Activated T-cell treated with anti-CD3 and anti-CD28 coated beads, Interleukin-2, amount 50 U/mL, for 24 hours (primary cell): Measurements from ENCODE around the gene FGGY.
"Not testable (repeated sequence)": the region's sequence is repeated elsewhere in the genome, so short reads cannot be mapped to it uniquely, and the experiment has no call there.

Experiments used
- DNase-seq: peaks from one replicate; pipeline ENCODE4 v3.0.0-alpha.2; 2020
- H3K27ac Mint-ChIP-seq: 2 replicates; pipeline ENCODE4 v1.8.0; 2020; ENCODE audit warnings: mild to moderate bottlenecking, mixed read lengths
- H3K27me3 Mint-ChIP-seq: 2 replicates; pipeline ENCODE4 v1.8.0; 2020; ENCODE audit warnings: mixed read lengths
- H3K36me3 Mint-ChIP-seq: 2 replicates; pipeline ENCODE4 v1.8.0; 2020; ENCODE audit warnings: low read depth, mixed read lengths
- H3K4me1 Mint-ChIP-seq: 2 replicates; pipeline ENCODE4 v1.8.0; 2020; ENCODE audit warnings: low read depth, mixed read lengths
- H3K4me3 Mint-ChIP-seq: 2 replicates; pipeline ENCODE4 v1.8.0; 2020; ENCODE audit warnings: mild to moderate bottlenecking, moderate library complexity, mixed read lengths
- H3K9me3 Mint-ChIP-seq: 2 replicates; pipeline ENCODE4 v1.8.0; 2020; ENCODE audit warnings: mixed read lengths

Gene FGGY

GRCh38 chr1:59698386-59698785 is 401.5 kb downstream of the FGGY start:
- no peak overlapping the region for H3K4me3 Mint-ChIP-seq
- no peaks in the 10 kb centered on the region for H3K36me3 Mint-ChIP-seq
- no peak overlapping the region for H3K27ac Mint-ChIP-seq

GRCh38 chr1:59699227-59699847 is 402.4 kb downstream of the FGGY start:
- Mint-ChIP-seq H3K27me3 (no peaks in the 10 kb centered on the region), H3K4me1 (peaks cover 18% of the 10 kb centered on the region), H3K36me3 (no peaks in the 10 kb centered on the region), H3K9me3 (no peaks in the 10 kb centered on the region), H3K27ac (no peak overlapping the region), H3K4me3 (no peak overlapping the region)
- DNase-seq: no peak

More at GRCh38 chr1:59698386-59698785, 401.5 kb downstream of the FGGY start:
- no peak for DNase-seq
- H3K9me3 Mint-ChIP-seq: no peaks in the 10 kb centered on the region
- H3K4me1 Mint-ChIP-seq: peaks cover 18% of the 10 kb centered on the region
- no peaks in the 10 kb centered on the region for H3K27me3 Mint-ChIP-seq

GRCh38 chr1:59701376-59701775 is 404.5 kb downstream of the FGGY start:
- H3K9me3 Mint-ChIP-seq: no peaks in the 10 kb centered on the region
- DNase-seq: no peak
- H3K27ac Mint-ChIP-seq: no peak overlapping the region
- H3K4me1 Mint-ChIP-seq: peaks cover 17% of the 10 kb centered on the region
- H3K4me3 Mint-ChIP-seq: no peak overlapping the region
- no peaks in the 10 kb centered on the region for H3K27me3 Mint-ChIP-seq
- H3K36me3 Mint-ChIP-seq: no peaks in the 10 kb centered on the region

- Mint-ChIP-seq H3K4me3 (no peak overlapping the region), H3K27me3 (no peaks in the 10 kb centered on the region), H3K27ac (no peak overlapping the region), H3K36me3 (no peaks in the 10 kb centered on the region), H3K9me3 (no peaks in the 10 kb centered on the region), H3K4me1 (peaks cover 3% of the 10 kb centered on the region)
- DNase-seq: no peak
These were observed 406.5 kb downstream of the FGGY start for GRCh38 chr1:59703226-59703917.

- Mint-ChIP-seq H3K27ac (no peak overlapping the region), H3K36me3 (no peaks in the 10 kb centered on the region), H3K4me3 (no peak overlapping the region), H3K27me3 (no peaks in the 10 kb centered on the region), H3K4me1 (peaks cover 2% of the 10 kb centered on the region), H3K9me3 (no peaks in the 10 kb centered on the region)
- no peak for DNase-seq
These were observed 407.1 kb downstream of the FGGY start for GRCh38 chr1:59703918-59704378.

GRCh38 chr1:59704716-59705115 is 407.8 kb downstream of the FGGY start:
- no peak overlapping the region for H3K27ac Mint-ChIP-seq
- H3K9me3 Mint-ChIP-seq: no peaks in the 10 kb centered on the region
- DNase-seq: no peak
- no peak overlapping the region for H3K4me3 Mint-ChIP-seq
- H3K36me3 Mint-ChIP-seq: no peaks in the 10 kb centered on the region
- no peaks in the 10 kb centered on the region for H3K4me1 Mint-ChIP-seq
- no peaks in the 10 kb centered on the region for H3K27me3 Mint-ChIP-seq

- H3K27me3 Mint-ChIP-seq: no peaks in the 10 kb centered on the region
- H3K27ac Mint-ChIP-seq: no peak overlapping the region
- no peaks in the 10 kb centered on the region for H3K4me1 Mint-ChIP-seq
- peaks cover 2% of the 10 kb centered on the region for H3K36me3 Mint-ChIP-seq
- no peak for DNase-seq
- H3K4me3 Mint-ChIP-seq: no peak overlapping the region
- H3K9me3 Mint-ChIP-seq: peaks cover 2% of the 10 kb centered on the region
These were observed 408.8 kb downstream of the FGGY start for GRCh38 chr1:59705466-59706302.

GRCh38 chr1:59706303-59706599 is 409.4 kb downstream of the FGGY start:
- Mint-ChIP-seq H3K36me3 (peaks cover 2% of the 10 kb centered on the region), H3K9me3 (peaks cover 2% of the 10 kb centered on the region), H3K27ac (no peak overlapping the region), H3K27me3 (no peaks in the 10 kb centered on the region), H3K4me1 (no peaks in the 10 kb centered on the region), H3K4me3 (no peak overlapping the region)
- no peak for DNase-seq

GRCh38 chr1:59707178-59707791 is 410.4 kb downstream of the FGGY start:
- DNase-seq: no peak
- Mint-ChIP-seq H3K4me3 (no peak overlapping the region), H3K27ac (no peak overlapping the region), H3K36me3 (peaks cover 2% of the 10 kb centered on the region), H3K9me3 (peaks cover 2% of the 10 kb centered on the region), H3K27me3 (no peaks in the 10 kb centered on the region), H3K4me1 (no peaks in the 10 kb centered on the region)

- peaks cover 2% of the 10 kb centered on the region for H3K36me3 Mint-ChIP-seq
- DNase-seq: no peak
- peaks cover 2% of the 10 kb centered on the region for H3K9me3 Mint-ChIP-seq
- no peaks in the 10 kb centered on the region for H3K27me3 Mint-ChIP-seq
- H3K27ac Mint-ChIP-seq: no peak overlapping the region
- no peak overlapping the region for H3K4me3 Mint-ChIP-seq
- no peaks in the 10 kb centered on the region for H3K4me1 Mint-ChIP-seq
These were observed 412.4 kb downstream of the FGGY start for GRCh38 chr1:59709333-59709732.

- H3K9me3 Mint-ChIP-seq, H3K4me1 Mint-ChIP-seq, H3K27me3 Mint-ChIP-seq, DNase-seq, H3K4me3 Mint-ChIP-seq, H3K36me3 Mint-ChIP-seq, H3K27ac Mint-ChIP-seq: not testable (repeated sequence)
These were observed 414.0 kb downstream of the FGGY start for GRCh38 chr1:59710920-59711319.

- no peak for DNase-seq
- Mint-ChIP-seq H3K4me3 (no peak overlapping the region), H3K4me1 (no peaks in the 10 kb centered on the region), H3K36me3 (peaks cover 2% of the 10 kb centered on the region), H3K27ac (no peak overlapping the region), H3K27me3 (no peaks in the 10 kb centered on the region), H3K9me3 (peaks cover 2% of the 10 kb centered on the region)
These were observed 417.3 kb downstream of the FGGY start for GRCh38 chr1:59714219-59714618.

GRCh38 chr1:59714966-59715365 is 418.1 kb downstream of the FGGY start:
- H3K27me3 Mint-ChIP-seq: no peaks in the 10 kb centered on the region
- DNase-seq: no peak
- H3K9me3 Mint-ChIP-seq: peaks cover 2% of the 10 kb centered on the region
- H3K4me3 Mint-ChIP-seq: no peak overlapping the region
- no peak overlapping the region for H3K27ac Mint-ChIP-seq
- H3K4me1 Mint-ChIP-seq: no peaks in the 10 kb centered on the region
- peaks cover 2% of the 10 kb centered on the region for H3K36me3 Mint-ChIP-seq

GRCh38 chr1:59716832-59717231 is 419.9 kb downstream of the FGGY start:
- Mint-ChIP-seq H3K27me3 (no peaks in the 10 kb centered on the region), H3K4me1 (no peaks in the 10 kb centered on the region), H3K9me3 (no peaks in the 10 kb centered on the region), H3K4me3 (no peak overlapping the region), H3K27ac (no peak overlapping the region), H3K36me3 (no peaks in the 10 kb centered on the region)
- DNase-seq: no peak
